HCT116 (cell line): ENCODE measurements around the gene CDKAL1.

Source experiments
- CTCF ChIP-seq, 3 experiments: fragments of 200-600 bp in 1 of 3; sonication (generic) in 1 of 3; IDR thresholded peaks in 2 of 3; conservative IDR thresholded peaks in 1 of 3; 2 replicates each; pipeline ENCODE4 v1.5.1; 2012 to 2017; ENCODE audit warnings: low read depth in 2 of 3, low read length in 2 of 3, antibody characterized with exemption in 1 of 3, borderline replicate concordance in 1 of 3, control low read depth in 1 of 3, mild to moderate bottlenecking in 1 of 3, mixed read lengths in 1 of 3, mixed run types in 1 of 3, moderate library complexity in 1 of 3; ENCODE audit not compliant: insufficient read depth in 1 of 3
- EZH2phosphoT487 ChIP-seq: fragments of 200-600 bp; IDR thresholded peaks from 2 replicates; pipeline ENCODE4 v1.6.1; 2018; ENCODE audit warnings: antibody characterized with exemption, borderline replicate concordance
- JUND ChIP-seq: IDR thresholded peaks from 2 replicates; pipeline ENCODE4 v1.6.1; 2012
- SIN3A ChIP-seq: IDR thresholded peaks from 2 replicates; pipeline ENCODE4 v1.6.1; 2012; ENCODE audit warnings: low read depth
- SRF ChIP-seq: IDR thresholded peaks from 2 replicates; pipeline ENCODE4 v1.6.1; 2012; ENCODE audit warnings: low read depth

- TF ChIP-seq CTCF (IDR thresholded peaks at IDR 0.05 in 2 of 3, conservative IDR thresholded peaks at IDR 0.05 in 1 of 3; ENCODE audit: borderline replicate concordance in 1 of 3, insufficient read depth in 1 of 3, low read depth in 2 of 3, low read length in 2 of 3): no peak
- no peak for TF ChIP-seq SIN3A
- TF ChIP-seq EZH2phosphoT487: no peak
- TF ChIP-seq SRF: no peak
- no peak for TF ChIP-seq JUND
These were observed 170.2 kb downstream of the CDKAL1 start for GRCh38 chr6:20704325-20705025.
